ENCODE results near the gene OR56A4. TPM values are rescaled to one million over a fixed set of nuclear protein-coding genes. Genes with fewer than 3 reads are reported as not detected.

The OR56A4 gene
- total RNA-seq, 4 donors from 2014 or later, result not detected

- no peaks in the 10 kb centered on the region for H3K36me3 ChIP-seq
- TF ChIP-seq, protein P1, sequence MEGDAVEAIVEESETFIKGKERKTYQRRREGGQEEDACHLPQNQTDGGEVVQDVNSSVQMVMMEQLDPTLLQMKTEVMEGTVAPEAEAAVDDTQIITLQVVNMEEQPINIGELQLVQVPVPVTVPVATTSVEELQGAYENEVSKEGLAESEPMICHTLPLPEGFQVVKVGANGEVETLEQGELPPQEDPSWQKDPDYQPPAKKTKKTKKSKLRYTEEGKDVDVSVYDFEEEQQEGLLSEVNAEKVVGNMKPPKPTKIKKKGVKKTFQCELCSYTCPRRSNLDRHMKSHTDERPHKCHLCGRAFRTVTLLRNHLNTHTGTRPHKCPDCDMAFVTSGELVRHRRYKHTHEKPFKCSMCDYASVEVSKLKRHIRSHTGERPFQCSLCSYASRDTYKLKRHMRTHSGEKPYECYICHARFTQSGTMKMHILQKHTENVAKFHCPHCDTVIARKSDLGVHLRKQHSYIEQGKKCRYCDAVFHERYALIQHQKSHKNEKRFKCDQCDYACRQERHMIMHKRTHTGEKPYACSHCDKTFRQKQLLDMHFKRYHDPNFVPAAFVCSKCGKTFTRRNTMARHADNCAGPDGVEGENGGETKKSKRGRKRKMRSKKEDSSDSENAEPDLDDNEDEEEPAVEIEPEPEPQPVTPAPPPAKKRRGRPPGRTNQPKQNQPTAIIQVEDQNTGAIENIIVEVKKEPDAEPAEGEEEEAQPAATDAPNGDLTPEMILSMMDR (IDR thresholded peaks at IDR 0.05), result no peak
- no peak for TF ChIP-seq POLR2A (IDR thresholded peaks at IDR 0.05)
- WGBS, 2 donors, result 67 to 73% methylated on average over 3 of the region's 3 CpGs
Measured at GRCh38 chr11:5992150-5992549, 14.6 kb downstream of the OR56A4 start.

GRCh38 chr11:5989203-5989602 lies 17.5 kb downstream of the OR56A4 start:
- Histone ChIP-seq H3K4me1 (no peaks in the 10 kb centered on the region), H3K9me3 (no peaks in the 10 kb centered on the region), H3K27ac (no peak overlapping the region), H3K4me3 (replicated peaks in 1 of 3) (no peak overlapping the region), H3K36me3 (no peaks in the 10 kb centered on the region), H3K27me3 (no peaks in the 10 kb centered on the region)
- DNase-seq, result no peak
- 57 to 69% methylated on average over 4 of the region's 4 CpGs for WGBS, 2 donors
- TF ChIP-seq, protein P1 (IDR thresholded peaks at IDR 0.05), result no peak
- no peak for TF ChIP-seq POLR2A (IDR thresholded peaks at IDR 0.05)
- intact Hi-C loops (cut with DNase I), result no loop called here

More at GRCh38 chr11:5992150-5992549, 14.6 kb downstream of the OR56A4 start:
- H3K27me3 ChIP-seq, result no peaks in the 10 kb centered on the region
- no peak overlapping the region for H3K4me3 ChIP-seq (replicated peaks in 1 of 3)
- no peaks in the 10 kb centered on the region for H3K4me1 ChIP-seq
- DNase-seq, result no peak
- H3K27ac ChIP-seq, result no peak overlapping the region
- no peaks in the 10 kb centered on the region for H3K9me3 ChIP-seq
- intact Hi-C loops (cut with DNase I), result no loop called here

DNA sequence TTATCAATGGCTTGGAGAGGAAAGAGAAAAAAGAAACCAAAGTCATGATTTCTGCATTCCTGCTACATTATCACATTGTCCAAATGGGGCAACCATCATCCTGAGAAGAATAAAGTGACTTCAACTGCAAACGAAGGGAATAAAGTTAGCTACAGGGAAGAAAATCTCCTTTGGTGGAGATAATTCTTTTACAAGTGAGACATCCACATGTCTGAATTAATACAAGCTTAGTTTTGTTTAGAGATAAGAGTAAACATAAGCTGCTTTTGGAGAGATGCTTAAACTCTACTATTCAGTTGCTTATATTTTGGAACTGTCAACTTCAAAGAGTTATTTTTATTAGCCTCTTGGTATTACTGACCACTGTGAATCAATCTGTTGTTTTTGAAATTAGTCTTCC lies 19.9 kb downstream of the OR56A4 start, which contains the start of gene OR52L1:
TSS of gene OR52L1 (minus strand) at position 101 of the 400 bp plus-strand sequence. CDS start at position 46, 55 bp downstream.
- no peaks in the 10 kb centered on the region for H3K9me3 ChIP-seq
- no peak for DNase-seq
- no peak within 1 kb of the TSS for H3K4me3 ChIP-seq (replicated peaks in 1 of 3)
- 68 to 69% methylated on average over 1 of the region's 1 CpG for WGBS, 2 donors
- no peaks in the 10 kb centered on the region for H3K36me3 ChIP-seq
- intact Hi-C loops (cut with DNase I), result no loop called here
- TF ChIP-seq, protein P1 (IDR thresholded peaks at IDR 0.05), result no peak
- TF ChIP-seq POLR2A (IDR thresholded peaks at IDR 0.05), result no peak
- no peaks in the 10 kb centered on the region for H3K4me1 ChIP-seq
- H3K27ac ChIP-seq, result no peak within 1 kb of the TSS
- no peaks in the 10 kb centered on the region for H3K27me3 ChIP-seq

DNA sequence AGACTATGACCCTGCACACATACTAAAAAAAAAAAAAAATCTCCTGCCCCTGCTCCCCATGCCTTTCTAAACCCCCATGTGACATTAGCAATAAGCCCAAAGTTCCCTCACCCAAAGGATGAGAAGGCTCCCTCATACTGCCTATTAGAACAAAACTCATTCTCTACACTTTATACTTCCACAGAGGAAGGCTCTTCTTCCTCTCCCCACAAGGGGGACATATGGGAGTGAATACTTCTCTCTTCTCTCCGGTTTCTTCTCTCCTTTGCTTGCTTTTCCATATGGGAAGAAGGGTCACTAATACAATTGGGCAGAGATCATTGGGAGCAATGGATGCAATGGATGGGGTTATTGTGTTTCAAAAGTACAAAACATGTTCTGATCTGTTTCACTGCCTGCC lies 23.3 kb downstream of the OR56A4 start:
- DNase-seq, result no peak
- 37 to 51% methylated on average over 1 of the region's 1 CpG for WGBS, 2 donors
- intact Hi-C loops (cut with DNase I), result no loop called here
- H3K27me3 ChIP-seq, result no peaks in the 10 kb centered on the region
- H3K27ac ChIP-seq, result no peak overlapping the region
- TF ChIP-seq, protein P1 (IDR thresholded peaks at IDR 0.05), result no peak
- no peak for TF ChIP-seq POLR2A (IDR thresholded peaks at IDR 0.05)
- no peaks in the 10 kb centered on the region for H3K36me3 ChIP-seq
- no peak overlapping the region for H3K4me3 ChIP-seq (replicated peaks in 1 of 3)
- H3K9me3 ChIP-seq, result no peaks in the 10 kb centered on the region
- no peaks in the 10 kb centered on the region for H3K4me1 ChIP-seq

DNA sequence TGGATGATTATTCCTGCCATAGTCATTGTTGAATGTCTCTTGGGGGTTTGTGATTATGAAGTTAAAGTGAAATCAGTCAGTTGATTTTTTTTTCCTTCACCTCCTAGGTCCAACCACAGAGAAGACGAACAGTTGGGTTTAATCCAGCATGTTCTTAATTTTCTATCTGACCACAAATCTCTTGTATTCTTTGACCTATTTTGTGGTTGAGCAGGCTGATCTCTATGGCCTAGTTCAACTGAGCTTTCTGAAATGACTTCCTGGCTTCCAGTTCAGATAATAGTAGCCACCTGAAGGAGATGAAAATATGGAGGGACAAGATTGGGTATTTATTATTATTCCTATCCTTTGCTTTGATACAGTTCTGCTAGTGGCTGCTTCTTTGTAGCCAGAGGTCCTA lies 33.2 kb downstream of the OR56A4 start:
- no peaks in the 10 kb centered on the region for H3K36me3 ChIP-seq
- no peak for DNase-seq
- 74 to 83% methylated on average over 1 of the region's 1 CpG for WGBS, 2 donors
- no peak overlapping the region for H3K4me3 ChIP-seq (replicated peaks in 1 of 3)
- H3K4me1 ChIP-seq, result no peaks in the 10 kb centered on the region
- H3K27me3 ChIP-seq, result no peaks in the 10 kb centered on the region
- no peak overlapping the region for H3K27ac ChIP-seq
- intact Hi-C loops (cut with DNase I), result no loop called here
- H3K9me3 ChIP-seq, result no peaks in the 10 kb centered on the region
- TF ChIP-seq POLR2A (IDR thresholded peaks at IDR 0.05), result no peak
- TF ChIP-seq, protein P1 (IDR thresholded peaks at IDR 0.05), result no peak

Data from thyroid gland (tissue), 4 donors.